C4-2B (cell line): ENCODE results near the gene COMP.

Source experiments
- CTCF ChIP-seq: fragments of 450-650 bp; conservative IDR thresholded peaks from 2 replicates; pipeline ENCODE4 v1.5.1; 2017; ENCODE audit warnings: mild to moderate bottlenecking
- ZFX ChIP-seq: fragments of 450-650 bp; IDR thresholded peaks from 2 replicates; pipeline ENCODE4 v1.6.1; 2017

GRCh38 chr19:18804643-18805042 lies 13.5 kb upstream of the COMP start:
- no peak for TF ChIP-seq CTCF
- no peak for TF ChIP-seq ZFX
